Breast epithelium (tissue), 3 donors: ENCODE data around the gene ALOX15B.

ENCODE experiments used
- POLR2A ChIP-seq: fragments of 450-650 bp; IDR thresholded peaks from one replicate; pipeline ENCODE4 v1.6.1; 2016; ENCODE audit warnings: antibody characterized with exemption, mild to moderate bottlenecking, moderate library complexity
- POLR2AphosphoS5 ChIP-seq, 3 donors: sonication (generic); formaldehyde crosslinking; IDR thresholded peaks; one replicate each; pipeline ENCODE4 v1.6.1; 2017; ENCODE audit warnings: antibody characterized with exemption in 3 of 3
- TF ChIP-seq, protein P1 (sequence below), 3 donors: fragments of 450-650 bp; IDR thresholded peaks; one replicate each; pipeline ENCODE4 v1.5.1; 2016 to 2017; ENCODE audit warnings: antibody characterized with exemption in 3 of 3, mild to moderate bottlenecking in 3 of 3, moderate library complexity in 3 of 3

DNA sequence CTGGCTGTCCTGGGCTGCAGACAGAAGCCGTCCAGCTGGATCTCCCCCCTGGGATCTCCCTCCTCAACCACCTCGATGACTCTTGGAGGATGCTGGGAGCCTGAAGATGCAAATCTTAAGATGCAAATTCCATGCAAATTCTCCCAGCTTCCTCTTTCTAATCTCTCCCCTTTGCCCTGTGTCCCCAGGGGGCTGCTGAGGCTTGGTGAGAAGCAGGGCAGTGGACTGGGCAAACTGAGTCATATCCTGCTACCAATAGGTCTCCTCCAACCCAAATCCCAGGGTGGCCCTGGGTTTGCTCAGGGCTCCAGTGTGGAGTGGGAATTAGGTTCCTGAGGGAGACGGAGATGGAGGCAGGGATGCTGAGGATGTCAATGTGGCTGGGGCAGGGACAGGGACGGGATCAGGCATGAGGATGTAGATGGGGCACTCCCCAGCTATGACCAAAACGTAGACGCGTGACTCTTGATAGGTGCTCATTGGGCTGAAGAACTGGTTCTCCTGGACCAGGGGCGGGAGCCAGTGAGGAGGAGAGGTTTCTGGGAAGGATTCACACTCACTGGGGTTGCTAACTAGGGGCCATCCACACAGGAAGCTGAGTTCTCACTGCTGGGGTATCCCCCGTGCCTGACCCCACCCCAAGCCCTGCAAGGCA lies 52.3 kb downstream of the ALOX15B start:
- TF ChIP-seq, protein P1, sequence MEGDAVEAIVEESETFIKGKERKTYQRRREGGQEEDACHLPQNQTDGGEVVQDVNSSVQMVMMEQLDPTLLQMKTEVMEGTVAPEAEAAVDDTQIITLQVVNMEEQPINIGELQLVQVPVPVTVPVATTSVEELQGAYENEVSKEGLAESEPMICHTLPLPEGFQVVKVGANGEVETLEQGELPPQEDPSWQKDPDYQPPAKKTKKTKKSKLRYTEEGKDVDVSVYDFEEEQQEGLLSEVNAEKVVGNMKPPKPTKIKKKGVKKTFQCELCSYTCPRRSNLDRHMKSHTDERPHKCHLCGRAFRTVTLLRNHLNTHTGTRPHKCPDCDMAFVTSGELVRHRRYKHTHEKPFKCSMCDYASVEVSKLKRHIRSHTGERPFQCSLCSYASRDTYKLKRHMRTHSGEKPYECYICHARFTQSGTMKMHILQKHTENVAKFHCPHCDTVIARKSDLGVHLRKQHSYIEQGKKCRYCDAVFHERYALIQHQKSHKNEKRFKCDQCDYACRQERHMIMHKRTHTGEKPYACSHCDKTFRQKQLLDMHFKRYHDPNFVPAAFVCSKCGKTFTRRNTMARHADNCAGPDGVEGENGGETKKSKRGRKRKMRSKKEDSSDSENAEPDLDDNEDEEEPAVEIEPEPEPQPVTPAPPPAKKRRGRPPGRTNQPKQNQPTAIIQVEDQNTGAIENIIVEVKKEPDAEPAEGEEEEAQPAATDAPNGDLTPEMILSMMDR (IDR thresholded peaks at IDR 0.05) = no peak
- TF ChIP-seq POLR2AphosphoS5 (IDR thresholded peaks at IDR 0.05) (no peak), POLR2A (no peak)
